Renal pelvis (tissue), 3 donors: ENCODE measurements around the gene NSUN3. TPM values are rescaled to one million over a fixed set of nuclear protein-coding genes. Genes with fewer than 3 reads are reported as not detected.

Source experiments
- polyA plus RNA-seq, 3 donors: library from polyadenylated mRNA; unstranded; fragments of 120-200 nt; gene quantifications; one replicate each; pipeline ENCODE4 v1.2.1, GENCODE V29; 2013; ENCODE audit not compliant: insufficient read length in 3 of 3

The NSUN3 gene
- polyA plus RNA-seq, 3 donors = 10.4 to 12.8 (median 12.6) TPM

Other genes starting within 250 kb of the NSUN3 start
- 10 to 100 TPM; 34.2 to 41.1 (median 39.2) TPM for gene PROS1, start 89.2 kb upstream of the NSUN3 start, polyA plus RNA-seq
- 10 to 100 TPM; 17.2 to 19.5 (median 18.0) TPM for gene ARL13B, start 82.9 kb upstream of the NSUN3 start, polyA plus RNA-seq
- under 1 TPM in 2 of 3 donors, not detected in 1; 0.19 to 0.58 TPM for gene STX19, start 34.5 kb upstream of the NSUN3 start, polyA plus RNA-seq
- gene DHFR2, start 145 bp upstream of the NSUN3 start, polyA plus RNA-seq = 10 to 100 TPM in 2 of 3 donors, 1 to 10 TPM in 1; 9.0 to 11.7 (median 10.0) TPM